ENCODE results near the gene RPS27. TPM values are rescaled to one million over a fixed set of nuclear protein-coding genes. Genes with fewer than 3 reads are reported as not detected.

RPS27 gene
- total RNA-seq, 1 donor from 2014 or later: 1,149 TPM

- no peaks in the 10 kb centered on the region for H3K9me3 ChIP-seq (ENCODE audit: insufficient read depth, low read depth, low read length)
- H3K27ac ChIP-seq (ENCODE audit: low read depth, low read length): peak within 1 kb of the TSS; percentile 88
- H2AFZ ChIP-seq (ENCODE audit: low read depth, low read length): peak within 1 kb of the TSS; percentile 83
- peak within 1 kb of the TSS; percentile 100 for H3K4me2 ChIP-seq (ENCODE audit: low read length)
- peaks cover 10% of the 10 kb centered on the region for H3K36me3 Mint-ChIP-seq (ENCODE audit: low read depth, unreplicated experiment)
- FAIRE-seq (no peak), DNase-seq (ENCODE audit: low read depth) (peak; percentile 63)
- H3K27me3 ChIP-seq (ENCODE audit: insufficient read depth, low read length): no peaks in the 10 kb centered on the region
- no peaks in the 10 kb centered on the region for H3K9me3 Mint-ChIP-seq (ENCODE audit: unreplicated experiment)
- H3K27ac Mint-ChIP-seq (ENCODE audit: unreplicated experiment): peak within 1 kb of the TSS; percentile 92
- no peaks in the 10 kb centered on the region for H3K27me3 Mint-ChIP-seq (ENCODE audit: low read depth, unreplicated experiment)
- H3K4me3 ChIP-seq (ENCODE audit: insufficient read depth, low read depth, low read length): peak within 1 kb of the TSS; percentile 100
- H4K20me1 ChIP-seq (ENCODE audit: insufficient read depth, low read length): peaks cover 8% of the 10 kb centered on the region
- H3K9ac ChIP-seq (ENCODE audit: low read length): peak within 1 kb of the TSS; percentile 99
- peaks cover 11% of the 10 kb centered on the region for H3K4me1 Mint-ChIP-seq (ENCODE audit: low read depth, unreplicated experiment)
- H3K4me1 ChIP-seq (ENCODE audit: insufficient read depth, low read length): peaks cover 17% of the 10 kb centered on the region
- peaks cover 11% of the 10 kb centered on the region for H3K36me3 ChIP-seq (ENCODE audit: insufficient read depth, low read length)
- peaks cover 36% of the 10 kb centered on the region for H3K79me2 ChIP-seq (ENCODE audit: insufficient read depth, low read length)
- peak within 1 kb of the TSS; percentile 99 for H3K4me3 Mint-ChIP-seq (ENCODE audit: unreplicated experiment)
- TF ChIP-seq EZH2 (IDR thresholded peaks at IDR 0.05; ENCODE audit: insufficient read depth, low read length): no peak
- TF ChIP-seq CTCF (IDR thresholded peaks at IDR 0.05; ENCODE audit: insufficient read depth, low read depth, low read length): no peak
These were observed 4.4 kb upstream of the RPS27 start, which contains the start of gene RAB13 for GRCh38 chr1:153985941-153986761. RAB13 (minus strand) TSS chr1:153986339; CDS start chr1:153986236, 103 bp downstream.

GRCh38 chr1:153987621-153988020, 2.9 kb upstream of the RPS27 start:
- FAIRE-seq: no peak
- Mint-ChIP-seq H3K9me3 (ENCODE audit: unreplicated experiment) (peaks cover under 1% of the 10 kb centered on the region), H3K4me3 (ENCODE audit: unreplicated experiment) (no peak overlapping the region), H3K27me3 (ENCODE audit: low read depth, unreplicated experiment) (no peaks in the 10 kb centered on the region), H3K27ac (ENCODE audit: unreplicated experiment) (no peak overlapping the region), H3K4me1 (ENCODE audit: low read depth, unreplicated experiment) (peaks cover 19% of the 10 kb centered on the region), H3K36me3 (ENCODE audit: low read depth, unreplicated experiment) (peaks cover 15% of the 10 kb centered on the region)
- Histone ChIP-seq H3K79me2 (ENCODE audit: insufficient read depth, low read length) (peaks cover 47% of the 10 kb centered on the region), H2AFZ (ENCODE audit: low read depth, low read length) (no peak overlapping the region), H3K27ac (ENCODE audit: low read depth, low read length) (no peak overlapping the region), H3K9ac (ENCODE audit: low read length) (no peak overlapping the region), H3K27me3 (ENCODE audit: insufficient read depth, low read length) (no peaks in the 10 kb centered on the region), H3K9me3 (ENCODE audit: insufficient read depth, low read depth, low read length) (no peaks in the 10 kb centered on the region), H3K4me1 (ENCODE audit: insufficient read depth, low read length) (peaks cover 29% of the 10 kb centered on the region), H3K4me3 (ENCODE audit: insufficient read depth, low read depth, low read length) (no peak overlapping the region), H3K4me2 (ENCODE audit: low read length) (no peak overlapping the region), H3K36me3 (ENCODE audit: insufficient read depth, low read length) (peaks cover 19% of the 10 kb centered on the region), H4K20me1 (ENCODE audit: insufficient read depth, low read length) (peaks cover 19% of the 10 kb centered on the region)
- DNase-seq (ENCODE audit: low read depth): no peak
- TF ChIP-seq CTCF (IDR thresholded peaks at IDR 0.05; ENCODE audit: insufficient read depth, low read depth, low read length): no peak
- no peak for TF ChIP-seq EZH2 (IDR thresholded peaks at IDR 0.05; ENCODE audit: insufficient read depth, low read length)

All from astrocyte (in vitro differentiated cells and primary cell).